ENCODE measurements around the gene TNFSF15.

Gene TNFSF15

GRCh38 chr9:114824110-114824509, 18.3 kb upstream of the TNFSF15 start:
- no peak for DNase-seq

DNA sequence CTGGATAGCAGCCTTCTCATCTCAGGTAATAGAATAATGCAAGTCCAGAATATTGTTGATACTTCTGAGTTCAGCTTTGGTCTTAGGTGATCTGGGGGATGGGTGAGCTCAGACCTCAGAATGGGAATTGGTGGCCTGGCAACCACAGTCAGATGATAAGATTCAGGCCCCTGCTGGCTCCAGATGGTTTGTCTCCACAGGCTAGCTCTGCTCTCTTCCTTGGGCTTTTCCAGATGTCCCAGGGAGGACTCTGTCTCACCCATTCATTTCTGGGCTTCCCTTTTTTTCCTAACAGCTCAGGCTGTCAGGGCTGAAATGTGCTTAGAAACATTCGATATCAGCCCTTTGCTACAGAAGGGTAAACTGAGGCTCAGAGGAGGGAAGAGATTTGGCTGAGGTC, 17.6 kb upstream of the TNFSF15 start:
- DNase-seq = no peak

GRCh38 chr9:114822708-114823107, 16.9 kb upstream of the TNFSF15 start:
- DNase-seq = no peak

DNA sequence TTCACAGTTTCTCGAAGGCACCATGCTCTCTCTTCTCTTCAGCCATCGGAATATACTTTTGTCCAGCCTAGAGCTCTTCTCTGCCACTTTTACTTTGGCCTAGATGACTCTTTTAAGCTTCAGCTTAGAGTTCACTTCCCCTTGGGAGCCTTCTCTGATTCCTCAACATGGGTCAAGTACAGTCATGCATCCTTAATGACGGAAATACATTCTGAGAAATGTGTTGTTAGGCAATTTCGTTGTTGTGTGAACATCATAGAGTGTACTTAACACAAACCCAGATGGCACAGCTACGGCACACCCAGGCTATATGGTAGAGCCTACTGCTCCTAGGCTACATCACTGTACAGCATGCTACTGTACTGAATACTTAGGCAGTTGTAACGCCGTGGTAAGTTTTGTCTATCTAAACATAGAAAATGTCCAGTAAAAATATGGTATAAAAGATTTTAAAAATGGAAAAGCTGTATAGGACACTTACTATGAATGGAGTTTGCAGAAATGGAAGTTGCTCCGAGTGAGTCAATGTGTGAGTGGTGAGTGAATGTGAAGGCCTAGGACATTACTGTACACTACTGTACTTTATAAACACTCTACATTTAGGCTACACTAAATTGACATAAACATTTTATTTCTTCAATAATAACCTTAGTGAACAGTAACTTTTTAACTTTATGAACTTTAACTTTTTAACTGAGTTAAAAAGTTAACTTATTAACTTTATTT, 15.1 kb upstream of the TNFSF15 start:
- DNase-seq = no peak

GRCh38 chr9:114818178-114818577, 12.3 kb upstream of the TNFSF15 start:
- DNase-seq = no peak

DNA sequence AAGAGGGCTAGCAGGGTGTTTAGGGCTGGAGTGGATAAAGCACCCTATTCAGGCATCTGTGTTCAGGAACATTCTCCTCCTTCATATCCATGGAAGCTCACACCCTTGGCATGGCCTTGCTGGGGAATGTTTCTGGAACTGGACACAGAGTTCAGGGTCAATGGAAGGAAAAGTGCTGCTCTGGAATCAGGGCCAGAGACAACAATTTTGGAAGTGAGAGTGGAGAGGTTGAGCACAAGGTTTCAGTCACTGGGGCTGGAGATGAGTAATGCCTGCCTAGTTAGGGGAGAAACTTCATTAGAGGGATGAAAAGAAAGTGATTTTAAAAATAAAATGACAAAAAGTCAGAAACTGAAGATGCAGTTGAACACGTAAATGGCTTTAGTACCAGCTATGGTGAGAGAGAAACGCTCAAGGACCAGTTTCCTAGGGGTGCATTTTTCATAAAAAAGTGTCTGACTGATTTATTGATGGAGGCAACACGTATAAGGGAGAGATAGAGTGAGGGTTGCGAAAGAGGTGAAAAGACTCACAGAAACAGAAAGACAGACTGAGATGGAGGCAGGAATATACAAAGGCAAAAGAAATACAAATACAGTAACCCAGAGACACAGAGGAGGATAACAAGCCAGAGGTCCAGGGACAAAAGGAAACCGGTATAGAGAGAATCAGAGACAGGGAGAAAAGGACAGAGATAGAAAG, 8.0 kb upstream of the TNFSF15 start:
- DNase-seq = no peak

DNA sequence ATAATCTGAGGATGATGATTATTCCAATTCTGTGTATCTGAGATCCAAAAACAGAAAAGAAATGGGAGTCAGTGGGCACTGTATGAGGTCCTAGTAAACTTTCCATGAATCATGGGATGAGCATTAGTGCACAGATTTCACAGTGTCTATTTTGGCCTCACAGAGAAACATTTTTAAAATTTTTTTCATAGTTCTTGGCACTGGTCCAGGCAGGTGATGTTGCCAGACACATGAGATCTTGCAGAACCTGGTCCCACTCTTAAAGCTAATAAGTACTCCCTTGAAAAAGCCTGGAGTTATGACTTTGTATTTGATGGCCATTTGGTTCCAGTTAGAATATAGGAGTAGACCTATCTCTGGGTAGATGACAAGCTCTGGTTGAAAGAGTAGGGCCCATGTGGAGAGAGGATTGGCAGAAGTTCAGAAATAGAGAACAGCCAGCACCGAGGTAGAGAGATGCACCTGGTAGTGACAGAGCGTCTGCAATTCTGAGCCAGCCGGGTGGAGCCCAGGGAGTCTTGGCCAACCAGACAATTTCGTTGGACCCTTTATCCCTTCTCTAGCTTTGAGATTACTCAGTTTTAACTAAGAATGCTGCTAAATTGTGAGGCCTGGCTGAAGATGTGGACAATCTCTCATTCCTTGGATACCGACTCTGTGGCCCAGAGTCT, 6.3 kb upstream of the TNFSF15 start:
- DNase-seq = no peak

- DNase-seq = no peak
Measured at GRCh38 chr9:114811301-114811700, 5.5 kb upstream of the TNFSF15 start.

GRCh38 chr9:114810614-114811013, 4.8 kb upstream of the TNFSF15 start:
- DNase-seq = no peak

DNA sequence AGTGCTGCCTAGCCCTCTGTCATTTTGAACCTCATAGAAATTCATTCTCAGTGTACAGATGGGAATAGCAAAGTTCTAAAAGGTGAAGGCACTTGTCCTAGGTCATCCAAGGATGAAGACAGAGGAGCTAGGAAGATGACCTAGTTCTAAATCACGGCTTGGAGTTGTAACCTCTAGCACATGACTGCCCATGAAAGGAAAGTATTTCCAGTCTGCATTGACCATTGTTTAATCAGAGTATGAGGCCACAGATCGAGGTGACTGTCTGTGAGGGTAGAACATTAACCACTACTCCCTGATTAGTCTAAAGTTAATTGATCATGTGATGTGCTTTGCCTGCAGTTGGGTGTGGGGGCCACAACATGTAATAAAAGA, 674 bp upstream of the TNFSF15 start:
- no peak for DNase-seq

DNA sequence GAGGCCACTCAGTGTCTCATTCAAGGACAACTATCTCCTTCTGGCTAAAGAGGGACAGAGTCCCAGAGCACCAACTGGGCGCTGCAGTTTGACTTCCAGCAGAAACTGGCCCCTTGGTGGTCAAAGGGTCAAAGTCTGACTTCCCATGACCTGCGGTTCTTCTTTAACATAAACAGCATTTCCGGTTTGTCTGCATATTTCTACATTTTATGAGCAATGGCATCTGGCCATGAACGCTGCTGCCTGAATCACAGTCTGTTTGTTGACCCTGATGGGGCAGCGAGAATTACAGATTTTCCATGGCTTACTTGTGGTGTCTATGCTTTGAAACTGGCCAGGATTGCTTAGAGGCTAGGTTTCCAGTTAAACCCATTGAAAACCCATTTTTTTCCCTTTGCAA, 1.3 kb downstream of the TNFSF15 start:
- DNase-seq = no peak

GRCh38 chr9:114803479-114804265, 2.2 kb downstream of the TNFSF15 start:
- DNase-seq = no peak

DNA sequence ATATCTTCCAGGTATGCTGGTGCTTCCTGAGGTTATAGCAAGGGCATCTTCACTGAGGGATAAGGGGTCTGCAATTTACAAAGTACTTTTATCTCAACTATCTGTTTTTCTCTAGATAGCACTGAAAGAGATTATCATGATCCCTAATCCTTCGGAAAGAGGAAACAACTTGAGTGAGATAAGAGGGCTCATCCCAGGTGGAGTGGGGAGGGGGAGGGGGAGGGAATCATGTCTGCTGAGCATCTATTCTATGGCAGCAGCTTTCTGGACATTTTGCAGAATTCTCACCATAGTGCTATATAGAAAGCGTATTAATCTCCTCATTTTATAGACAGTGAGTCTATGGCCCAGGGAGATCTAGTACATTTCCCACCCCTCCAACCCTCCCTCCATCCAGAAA, 5.9 kb downstream of the TNFSF15 start:
- DNase-seq = no peak

- no peak for DNase-seq
Measured at GRCh38 chr9:114799441-114799840, 6.4 kb downstream of the TNFSF15 start.

GRCh38 chr9:114798780-114799427, 6.9 kb downstream of the TNFSF15 start:
- DNase-seq = no peak

- no peak for DNase-seq
Measured at GRCh38 chr9:114798101-114798500, 7.7 kb downstream of the TNFSF15 start.

DNA sequence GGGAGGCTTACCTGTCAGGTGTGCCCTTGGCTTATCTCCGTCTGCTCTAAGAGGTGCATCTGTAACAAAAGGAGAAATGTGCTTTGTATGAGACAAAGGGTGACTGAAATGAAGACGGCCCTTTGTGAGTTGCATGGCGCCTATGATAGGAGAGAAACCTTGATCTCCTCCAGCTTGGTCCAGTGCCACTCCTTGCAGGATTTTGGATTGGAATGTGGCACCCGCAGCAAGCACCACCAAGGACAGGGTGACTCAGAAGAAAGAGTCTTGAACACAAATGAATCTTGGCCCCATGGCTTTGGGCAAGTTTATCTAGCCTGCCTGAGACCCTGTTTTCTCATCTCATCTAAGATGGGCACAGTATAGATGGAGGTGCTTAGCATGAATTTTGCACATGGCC, 13.4 kb downstream of the TNFSF15 start:
- DNase-seq = no peak

GRCh38 chr9:114791736-114792135, 14.1 kb downstream of the TNFSF15 start:
- no peak for DNase-seq

DNA sequence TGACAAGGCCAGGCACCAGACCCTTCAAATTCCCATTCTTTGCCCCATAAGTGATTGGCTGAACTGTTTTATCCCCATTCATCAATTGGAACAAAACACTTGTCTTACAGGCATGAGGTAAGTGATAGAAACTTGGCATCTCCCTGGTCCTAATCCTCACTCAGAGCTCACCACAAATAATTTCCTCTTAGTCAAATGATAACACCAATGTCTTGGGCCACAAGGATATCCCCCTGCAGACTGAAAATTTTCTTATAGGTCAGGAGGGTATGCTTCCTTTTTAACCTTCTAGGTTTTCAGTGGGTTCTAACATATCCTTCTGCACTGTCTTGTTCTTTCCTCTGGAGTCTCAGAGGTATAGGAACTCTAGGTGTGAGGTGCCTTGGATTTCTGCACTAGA, 14.5 kb downstream of the TNFSF15 start:
- DNase-seq = no peak

DNA sequence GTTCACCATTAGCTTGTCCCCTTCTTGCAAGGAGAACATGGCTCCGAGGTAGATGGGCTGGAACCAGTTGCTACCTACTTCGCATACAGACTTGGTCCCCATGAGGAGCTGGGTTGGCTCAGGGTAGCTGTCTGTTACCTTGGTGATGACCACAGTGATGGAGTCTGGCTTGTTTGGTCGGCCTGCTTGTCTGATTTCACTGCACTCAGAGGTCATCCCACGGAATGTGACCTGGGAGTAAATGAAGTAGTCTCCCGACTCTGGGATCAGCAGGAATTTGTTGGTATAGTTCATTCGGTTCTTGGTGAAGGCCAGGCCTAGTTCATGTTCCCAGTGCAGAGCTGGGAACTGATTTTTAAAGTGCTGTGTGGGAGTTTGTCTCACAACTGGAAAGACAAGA, 15.3 kb downstream of the TNFSF15 start:
- no peak for DNase-seq

- DNase-seq = no peak
Measured at GRCh38 chr9:114789006-114789405, 16.8 kb downstream of the TNFSF15 start.

GRCh38 chr9:114787781-114788498, 17.9 kb downstream of the TNFSF15 start:
- DNase-seq = no peak
